GM21737 (cell line): ENCODE results near the gene FHL5.
"Not testable (repeated sequence)": the region's sequence is repeated elsewhere in the genome, so short reads cannot be mapped to it uniquely, and the experiment has no call there.

Source experiments
- ATAC-seq: cut with Tn5 transposase; IDR thresholded peaks from one replicate; pipeline ENCODE4 v1.9.1; 2021; ENCODE audit warnings: mild to moderate bottlenecking, moderate library complexity; ENCODE audit not compliant: unreplicated experiment

FHL5 gene

DNA sequence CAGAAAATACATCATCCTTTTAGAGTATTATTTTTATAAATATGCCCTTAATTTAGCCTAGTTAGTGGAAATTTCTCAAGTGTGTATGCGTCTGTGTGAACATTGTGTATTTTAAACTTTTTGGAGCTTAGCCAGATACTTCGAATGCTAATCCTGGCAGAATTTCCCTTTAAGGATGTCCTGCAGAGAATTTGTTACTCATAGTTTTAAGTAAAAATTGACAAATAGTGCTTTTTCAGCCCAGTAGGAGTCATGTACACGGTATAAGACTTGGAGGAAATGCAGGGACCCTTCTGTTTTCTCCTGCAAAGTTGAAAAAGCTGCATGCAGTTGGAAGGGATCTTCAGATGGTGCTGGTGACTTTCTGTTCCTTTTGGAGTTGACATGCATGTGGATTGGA is at the start of gene FHL5:
TSS of gene FHL5 (plus strand) at position 243 of the 400 bp plus-strand sequence. CDS start 40,486 bp downstream, outside the sequence.
- no peak for ATAC-seq

DNA sequence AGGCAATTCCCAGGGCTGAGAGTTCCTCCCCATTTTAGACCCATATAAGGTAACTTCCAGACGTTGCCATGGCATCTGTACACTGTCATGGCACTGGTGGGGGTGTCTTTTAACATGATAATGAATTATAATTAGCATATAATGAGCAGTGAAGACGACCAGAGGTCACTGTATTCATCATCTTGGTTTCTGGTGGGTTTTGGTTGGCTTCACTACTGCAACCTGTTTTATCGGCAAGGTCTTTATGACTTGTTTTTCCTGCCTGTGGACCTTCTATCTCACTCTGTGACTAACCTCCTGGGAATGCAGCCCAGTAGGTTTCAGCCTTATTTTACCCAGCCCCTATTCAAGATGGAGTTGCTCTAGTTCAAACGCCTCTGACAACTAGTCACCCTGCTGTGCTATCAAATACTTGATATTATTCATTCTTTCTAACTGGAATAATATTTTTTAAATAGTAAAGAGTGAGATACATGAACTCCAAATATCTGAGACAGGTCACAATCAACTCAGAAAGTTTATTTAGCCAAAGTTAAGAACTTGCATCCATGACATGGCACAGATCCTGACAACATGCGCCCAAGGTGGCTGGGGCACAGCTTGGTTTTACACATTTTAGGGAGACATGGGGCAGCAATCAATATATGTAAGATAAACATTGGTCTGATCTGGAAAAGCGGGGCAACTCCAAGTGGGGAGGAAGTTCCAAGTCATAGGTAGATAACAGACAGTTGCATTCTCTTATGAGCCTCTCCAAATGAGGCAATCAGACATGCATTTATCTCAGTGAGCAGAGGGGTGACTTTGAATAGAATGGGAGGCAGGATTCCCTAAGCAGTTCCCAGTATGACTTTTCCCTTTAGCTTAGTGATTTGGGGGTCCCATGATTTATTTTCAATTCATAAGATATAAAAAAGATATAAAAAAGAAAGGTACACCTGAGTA is 42.5 kb upstream of the FHL5 start:
- ATAC-seq: no peak

DNA sequence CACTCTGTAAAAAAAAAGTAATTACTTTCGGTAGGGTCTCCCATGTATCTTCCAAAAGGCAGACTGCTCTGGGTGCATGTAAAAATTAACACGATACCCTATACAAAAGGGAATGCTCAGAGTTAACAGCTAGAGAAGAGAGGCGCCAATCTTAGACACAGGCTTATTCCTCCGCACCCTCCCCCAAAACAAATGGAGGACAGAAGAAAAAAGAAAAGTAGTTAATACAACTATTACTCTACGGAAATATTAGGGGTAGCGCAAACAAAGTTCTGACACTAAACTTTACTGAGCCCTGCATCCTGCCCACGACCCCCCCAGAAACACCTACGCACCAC is 41.7 kb upstream of the FHL5 start:
- no peak for ATAC-seq

- peak; percentile 98 for ATAC-seq
Measured at GRCh38 chr6:96521644-96522464, 41.1 kb upstream of the FHL5 start, which contains the start of gene UFL1. Gene UFL1 (plus strand): TSS chr6:96521806. CDS start chr6:96521874, 68 bp downstream.

GRCh38 chr6:96522465-96523009 is 40.4 kb upstream of the FHL5 start:
- peak; percentile 36 for ATAC-seq

GRCh38 chr6:96528193-96528592 is 34.7 kb upstream of the FHL5 start:
- ATAC-seq: no peak

DNA sequence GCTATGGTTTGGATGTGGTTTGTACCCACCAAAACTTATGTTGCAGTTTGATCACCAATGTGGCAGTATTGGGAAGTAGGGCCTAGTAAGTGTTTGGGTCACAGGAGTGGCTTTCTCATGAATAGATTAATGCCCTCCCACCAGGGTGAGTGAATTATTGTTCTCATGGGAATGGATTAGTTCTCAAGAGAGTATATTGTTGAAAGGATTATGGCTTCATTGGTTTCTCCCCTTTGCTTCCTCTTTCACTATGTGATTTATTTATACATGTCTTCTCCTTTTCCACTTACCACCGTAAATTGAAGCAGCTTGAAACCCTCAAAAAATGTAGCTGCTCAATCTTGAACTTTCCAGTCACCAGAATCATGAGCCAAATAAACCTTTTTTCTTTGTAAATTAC is 30.5 kb upstream of the FHL5 start:
- ATAC-seq: no peak

GRCh38 chr6:96537726-96538125 is 25.2 kb upstream of the FHL5 start:
- no peak for ATAC-seq

- ATAC-seq: peak; percentile 67
Measured at GRCh38 chr6:96542702-96543101, 20.2 kb upstream of the FHL5 start.

DNA sequence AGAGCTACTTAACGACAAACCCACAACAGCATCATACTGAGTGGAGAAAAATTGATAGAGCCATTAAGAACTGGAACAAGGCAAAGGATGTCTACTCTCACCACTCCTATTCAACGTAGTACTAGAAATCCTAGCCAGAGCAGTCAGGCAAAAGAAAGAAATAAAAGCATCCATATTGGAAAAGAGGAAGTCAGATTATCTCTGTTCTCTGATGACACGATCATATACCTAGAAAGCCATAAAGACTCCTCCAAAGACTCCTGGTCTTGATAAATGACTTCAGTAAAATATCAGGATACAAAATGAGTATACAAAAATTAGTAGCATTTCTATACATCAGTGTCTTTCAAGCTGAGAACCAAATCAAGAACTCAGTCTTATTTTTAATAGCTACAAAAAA is 17.0 kb upstream of the FHL5 start:
- no peak for ATAC-seq

GRCh38 chr6:96547654-96548053 is 15.3 kb upstream of the FHL5 start:
- ATAC-seq: no peak

GRCh38 chr6:96554558-96554957 is 8.4 kb upstream of the FHL5 start:
- no peak for ATAC-seq

- not testable (repeated sequence) for ATAC-seq
Measured at GRCh38 chr6:96559740-96560139, 3.2 kb upstream of the FHL5 start.

DNA sequence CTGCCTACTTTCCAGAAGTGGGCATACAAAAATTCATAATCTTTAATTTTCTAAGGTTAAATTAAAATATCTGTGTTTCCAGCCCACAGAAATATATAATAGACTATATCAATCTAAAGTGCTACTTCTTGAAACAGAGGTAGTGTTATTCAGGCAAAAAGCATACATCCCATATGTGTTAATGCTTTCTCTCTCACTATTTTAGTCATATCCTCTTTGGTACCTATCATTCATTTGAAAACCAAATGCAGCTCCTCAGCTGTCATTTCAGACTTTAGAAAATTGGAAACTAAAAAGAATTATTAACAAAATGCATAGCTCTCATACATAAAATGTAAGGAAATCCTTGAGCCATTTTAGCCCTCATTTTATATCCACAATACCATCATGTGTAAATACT is 925 bp downstream of the FHL5 start:
- no peak for ATAC-seq

GRCh38 chr6:96570053-96570452 is 7.1 kb downstream of the FHL5 start:
- no peak for ATAC-seq

- no peak for ATAC-seq
Measured at GRCh38 chr6:96571551-96571950, 8.6 kb downstream of the FHL5 start.

GRCh38 chr6:96575359-96575758 is 12.4 kb downstream of the FHL5 start:
- no peak for ATAC-seq

GRCh38 chr6:96576221-96576620 is 13.3 kb downstream of the FHL5 start:
- no peak for ATAC-seq

DNA sequence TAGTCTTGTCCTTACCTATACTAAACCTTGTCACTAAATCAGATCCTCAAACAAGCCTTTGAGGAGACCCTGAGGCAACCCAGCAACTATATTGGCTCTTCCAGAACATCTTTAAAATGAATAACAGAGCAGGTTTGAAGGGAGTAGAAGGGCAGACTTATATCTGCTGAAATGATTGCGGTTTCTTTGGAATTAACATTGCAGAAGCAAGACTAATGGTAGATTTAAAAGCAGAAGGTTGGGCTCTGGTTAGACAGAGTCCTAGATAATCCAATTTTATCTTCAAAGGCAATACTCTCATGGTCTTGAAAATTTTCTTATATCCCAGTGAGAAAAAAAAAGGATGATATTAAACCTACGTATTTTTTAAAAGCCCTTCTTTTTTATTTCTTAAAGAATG is 19.1 kb downstream of the FHL5 start:
- ATAC-seq: no peak

DNA sequence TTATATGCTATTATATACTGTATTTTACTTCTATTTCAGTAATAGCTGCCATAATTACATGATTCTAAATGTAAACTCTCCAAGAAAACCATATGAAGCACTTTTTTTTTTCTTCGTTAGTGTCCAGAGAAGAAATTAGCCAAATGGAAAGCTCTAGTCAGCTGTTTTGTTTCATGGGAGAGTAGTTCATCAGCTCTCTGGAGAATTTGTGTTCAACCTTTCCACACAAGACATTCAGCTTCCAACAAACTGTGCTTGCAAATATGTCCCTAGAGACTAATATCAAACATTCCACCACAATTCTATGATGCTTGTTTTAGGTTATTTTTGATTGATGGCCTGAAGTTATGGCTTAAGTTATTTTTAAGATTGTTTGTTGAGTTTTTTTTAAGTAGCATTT is 19.5 kb downstream of the FHL5 start:
- ATAC-seq: no peak

DNA sequence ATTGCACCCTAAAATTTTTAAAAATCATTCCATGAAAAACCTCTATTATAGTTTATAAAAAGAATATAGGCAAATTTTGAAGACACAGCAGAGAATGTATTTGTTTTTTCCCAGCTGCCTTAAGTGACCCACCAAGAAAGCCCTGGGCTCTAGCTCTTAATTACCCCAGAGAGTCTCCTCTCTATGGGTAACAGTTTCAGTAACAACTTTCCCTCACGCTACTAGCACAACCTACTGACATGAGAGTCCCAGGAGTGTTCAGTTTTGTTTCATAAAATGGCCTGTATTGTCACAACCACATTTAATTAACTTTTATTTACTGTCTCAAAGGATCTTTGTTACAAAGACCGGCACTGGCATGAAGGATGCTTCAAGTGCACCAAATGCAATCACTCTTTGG is 41.5 kb downstream of the FHL5 start:
- ATAC-seq: no peak

GRCh38 chr6:96608074-96608473 is 45.1 kb downstream of the FHL5 start:
- no peak for ATAC-seq
